Measurements from ENCODE around the gene TRAPPC2B. TPM values are rescaled to one million over a fixed set of nuclear protein-coding genes. Genes with fewer than 3 reads are reported as not detected.

The TRAPPC2B gene
- total and polyA plus RNA-seq, 8 donors, result 8.2 to 16.0 (median 13.6) TPM

DNA sequence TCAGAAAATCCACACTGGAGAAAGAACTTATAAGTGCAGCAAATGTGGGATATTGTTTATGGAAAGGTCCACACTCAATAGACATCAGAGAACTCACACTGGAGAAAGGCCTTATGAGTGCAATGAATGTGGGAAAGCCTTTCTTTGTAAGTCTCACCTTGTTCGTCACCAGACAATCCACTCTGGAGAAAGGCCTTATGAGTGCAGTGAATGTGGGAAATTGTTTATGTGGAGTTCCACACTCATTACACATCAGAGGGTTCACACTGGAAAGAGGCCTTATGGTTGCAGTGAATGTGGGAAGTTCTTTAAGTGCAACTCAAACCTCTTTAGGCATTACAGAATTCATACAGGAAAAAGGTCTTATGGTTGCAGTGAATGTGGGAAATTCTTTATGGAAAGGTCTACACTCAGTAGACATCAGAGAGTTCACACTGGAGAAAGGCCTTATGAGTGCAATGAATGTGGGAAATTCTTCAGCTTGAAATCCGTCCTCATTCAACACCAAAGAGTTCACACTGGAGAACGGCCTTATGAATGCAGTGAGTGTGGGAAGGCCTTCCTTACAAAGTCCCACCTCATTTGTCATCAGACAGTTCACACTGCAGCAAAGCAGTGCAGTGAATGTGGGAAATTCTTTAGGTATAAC, 14.3 kb downstream of the TRAPPC2B start:
- Histone ChIP-seq H3K4me1 (no peaks in the 10 kb centered on the region), H3K27ac (no peak overlapping the region), H3K9me3 (peaks cover 4 to 86% of the 10 kb centered on the region in 2 donors), H3K27me3 (no peaks in the 10 kb centered on the region), H3K4me3 (no peak overlapping the region), H3K36me3 (peaks cover 0 to 61% of the 10 kb centered on the region in 2 donors)
- intact Hi-C loops (cut with DNase I), result no loop called here
- DNase-seq, result no peak
- ATAC-seq, result no peak
- TF ChIP-seq, protein P1, sequence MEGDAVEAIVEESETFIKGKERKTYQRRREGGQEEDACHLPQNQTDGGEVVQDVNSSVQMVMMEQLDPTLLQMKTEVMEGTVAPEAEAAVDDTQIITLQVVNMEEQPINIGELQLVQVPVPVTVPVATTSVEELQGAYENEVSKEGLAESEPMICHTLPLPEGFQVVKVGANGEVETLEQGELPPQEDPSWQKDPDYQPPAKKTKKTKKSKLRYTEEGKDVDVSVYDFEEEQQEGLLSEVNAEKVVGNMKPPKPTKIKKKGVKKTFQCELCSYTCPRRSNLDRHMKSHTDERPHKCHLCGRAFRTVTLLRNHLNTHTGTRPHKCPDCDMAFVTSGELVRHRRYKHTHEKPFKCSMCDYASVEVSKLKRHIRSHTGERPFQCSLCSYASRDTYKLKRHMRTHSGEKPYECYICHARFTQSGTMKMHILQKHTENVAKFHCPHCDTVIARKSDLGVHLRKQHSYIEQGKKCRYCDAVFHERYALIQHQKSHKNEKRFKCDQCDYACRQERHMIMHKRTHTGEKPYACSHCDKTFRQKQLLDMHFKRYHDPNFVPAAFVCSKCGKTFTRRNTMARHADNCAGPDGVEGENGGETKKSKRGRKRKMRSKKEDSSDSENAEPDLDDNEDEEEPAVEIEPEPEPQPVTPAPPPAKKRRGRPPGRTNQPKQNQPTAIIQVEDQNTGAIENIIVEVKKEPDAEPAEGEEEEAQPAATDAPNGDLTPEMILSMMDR (IDR thresholded peaks at IDR 0.05), result no peak

DNA sequence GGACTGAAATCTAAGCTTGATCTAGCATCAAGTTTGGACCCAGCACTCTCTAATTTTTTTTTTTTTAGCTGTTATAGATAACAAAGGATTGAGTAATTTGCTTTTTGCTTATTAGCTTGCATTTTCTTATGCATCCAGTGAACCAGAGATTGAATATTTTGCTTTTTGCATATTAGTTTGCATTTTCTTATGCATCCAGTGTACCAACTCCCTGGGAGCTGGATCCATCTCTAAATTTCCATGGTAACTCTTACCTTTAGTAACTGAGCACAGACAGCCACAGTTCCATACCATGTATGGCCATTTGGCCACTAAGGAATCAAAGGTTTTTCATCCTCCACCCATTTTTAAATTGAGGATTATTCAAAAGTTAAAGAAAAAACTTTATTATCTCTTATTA, 17.6 kb downstream of the TRAPPC2B start:
- Histone ChIP-seq H3K9me3 (peaks cover 0 to 64% of the 10 kb centered on the region in 2 donors), H3K4me1 (no peaks in the 10 kb centered on the region), H3K36me3 (peaks cover 0 to 30% of the 10 kb centered on the region in 2 donors), H3K4me3 (no peak overlapping the region), H3K27ac (no peak overlapping the region), H3K27me3 (no peaks in the 10 kb centered on the region)
- TF ChIP-seq, protein P1 (IDR thresholded peaks at IDR 0.05), result no peak
- DNase-seq (no peak), ATAC-seq (no peak)
- intact Hi-C loops (cut with DNase I), result no loop called here

DNA sequence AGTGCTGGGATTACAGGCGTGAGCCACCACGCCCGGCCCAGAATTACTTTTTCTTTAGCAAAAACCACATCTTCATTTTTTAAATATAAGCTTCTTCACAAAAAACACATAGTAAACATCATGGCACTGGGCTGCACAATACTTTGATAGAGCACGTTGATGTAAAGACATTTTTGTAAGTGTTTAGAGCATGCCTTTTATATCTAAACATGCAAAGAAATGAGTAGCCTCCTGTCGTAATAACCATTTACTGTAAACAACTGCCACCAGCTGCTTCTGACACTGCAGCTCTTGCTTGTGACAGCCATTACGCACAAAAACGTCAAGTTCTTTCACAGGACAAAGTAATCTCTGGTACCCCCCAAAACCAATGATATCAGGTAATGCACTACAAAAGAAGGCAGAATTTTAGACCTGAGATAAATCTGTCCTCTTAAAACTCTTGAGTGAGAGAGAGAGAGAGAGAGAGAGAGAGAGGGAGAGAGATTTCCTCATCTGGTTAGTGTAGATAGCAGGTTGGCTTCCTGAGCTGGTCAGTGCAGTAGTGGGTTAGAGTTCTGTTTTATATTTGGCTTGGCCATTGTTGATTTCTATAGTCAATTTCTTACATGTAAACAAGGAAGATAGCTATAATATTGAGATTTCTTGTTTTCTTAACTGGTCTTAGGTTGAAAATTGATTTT, 19.6 kb downstream of the TRAPPC2B start:
- Histone ChIP-seq H3K36me3 (peaks cover 0 to 10% of the 10 kb centered on the region in 2 donors), H3K9me3 (peaks cover 0 to 44% of the 10 kb centered on the region in 2 donors), H3K4me3 (no peak overlapping the region), H3K4me1 (no peaks in the 10 kb centered on the region), H3K27me3 (no peaks in the 10 kb centered on the region), H3K27ac (no peak overlapping the region)
- intact Hi-C loops (cut with DNase I), result no loop called here
- TF ChIP-seq, protein P1 (IDR thresholded peaks at IDR 0.05), result no peak
- DNase-seq, result no peak
- ATAC-seq, result no peak

DNA sequence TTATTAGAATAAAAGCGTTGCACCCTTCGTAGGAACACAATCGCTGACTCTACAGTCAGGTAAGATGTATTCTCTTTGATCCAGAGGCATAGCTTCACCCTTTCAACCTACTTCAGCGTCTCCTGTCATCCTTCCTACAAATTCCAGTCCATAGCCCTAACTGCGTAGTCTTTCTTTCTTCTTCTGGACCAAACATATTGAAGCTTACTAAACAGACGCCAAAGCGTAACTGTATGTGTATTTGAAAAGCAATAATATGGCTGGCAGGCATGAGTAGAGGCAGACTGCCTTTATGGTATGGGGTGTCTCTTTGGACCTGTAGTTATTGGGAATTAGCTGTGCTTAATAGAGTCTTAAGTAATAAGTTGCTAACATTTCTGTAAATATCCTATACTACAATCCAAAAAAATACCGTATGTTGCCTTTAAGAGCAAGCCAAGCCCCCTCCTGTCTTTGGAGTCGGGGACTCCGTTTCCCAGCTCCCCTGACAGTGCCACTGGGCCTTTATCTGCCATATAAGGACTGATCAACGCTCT, 25.9 kb downstream of the TRAPPC2B start:
- peak overlapping the region; percentile 93 to 97 for H3K4me3 ChIP-seq
- TF ChIP-seq, protein P1 (IDR thresholded peaks at IDR 0.05), result no peak

More for the DNA sequence above, 25.9 kb downstream of the TRAPPC2B start:
- Histone ChIP-seq H3K27me3 (no peaks in the 10 kb centered on the region), H3K36me3 (peaks cover 0 to 6% of the 10 kb centered on the region in 2 donors), H3K4me1 (peaks cover 13 to 20% of the 10 kb centered on the region in 2 donors), H3K27ac (peak overlapping the region; percentile 84 to 85), H3K9me3 (peaks cover 0 to 4% of the 10 kb centered on the region in 2 donors)
- DNase-seq (no peak), ATAC-seq (no peak)
- intact Hi-C loops (cut with DNase I), result no loop called here

All from left lung (tissue), 10 donors.